ENCODE data around the gene SPRY4. TPM values are rescaled to one million over a fixed set of nuclear protein-coding genes. Genes with fewer than 3 reads are reported as not detected.

Gene SPRY4
- total RNA-seq, 1 donor from 2014 or later: 42.1 TPM

GRCh38 chr5:142319560-142320429, 5.0 kb downstream of the SPRY4 start:
- peaks cover 2% of the 10 kb centered on the region for H3K36me3 Mint-ChIP-seq (ENCODE audit: low read depth)
- no peaks in the 10 kb centered on the region for H3K9me3 Mint-ChIP-seq
- no peak for DNase-seq (ENCODE audit: low read depth, low spot score)
- H3K4me3 Mint-ChIP-seq: peak overlapping the region; percentile 83
- TF ChIP-seq, protein P1, sequence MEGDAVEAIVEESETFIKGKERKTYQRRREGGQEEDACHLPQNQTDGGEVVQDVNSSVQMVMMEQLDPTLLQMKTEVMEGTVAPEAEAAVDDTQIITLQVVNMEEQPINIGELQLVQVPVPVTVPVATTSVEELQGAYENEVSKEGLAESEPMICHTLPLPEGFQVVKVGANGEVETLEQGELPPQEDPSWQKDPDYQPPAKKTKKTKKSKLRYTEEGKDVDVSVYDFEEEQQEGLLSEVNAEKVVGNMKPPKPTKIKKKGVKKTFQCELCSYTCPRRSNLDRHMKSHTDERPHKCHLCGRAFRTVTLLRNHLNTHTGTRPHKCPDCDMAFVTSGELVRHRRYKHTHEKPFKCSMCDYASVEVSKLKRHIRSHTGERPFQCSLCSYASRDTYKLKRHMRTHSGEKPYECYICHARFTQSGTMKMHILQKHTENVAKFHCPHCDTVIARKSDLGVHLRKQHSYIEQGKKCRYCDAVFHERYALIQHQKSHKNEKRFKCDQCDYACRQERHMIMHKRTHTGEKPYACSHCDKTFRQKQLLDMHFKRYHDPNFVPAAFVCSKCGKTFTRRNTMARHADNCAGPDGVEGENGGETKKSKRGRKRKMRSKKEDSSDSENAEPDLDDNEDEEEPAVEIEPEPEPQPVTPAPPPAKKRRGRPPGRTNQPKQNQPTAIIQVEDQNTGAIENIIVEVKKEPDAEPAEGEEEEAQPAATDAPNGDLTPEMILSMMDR (conservative IDR thresholded peaks at IDR 0.05): no peak
- peak overlapping the region; percentile 70 for H3K27ac Mint-ChIP-seq (ENCODE audit: unreplicated experiment)
- peaks cover under 1% of the 10 kb centered on the region for H3K27me3 Mint-ChIP-seq (ENCODE audit: low read depth)
- H3K4me1 Mint-ChIP-seq: peaks cover 86% of the 10 kb centered on the region

DNA sequence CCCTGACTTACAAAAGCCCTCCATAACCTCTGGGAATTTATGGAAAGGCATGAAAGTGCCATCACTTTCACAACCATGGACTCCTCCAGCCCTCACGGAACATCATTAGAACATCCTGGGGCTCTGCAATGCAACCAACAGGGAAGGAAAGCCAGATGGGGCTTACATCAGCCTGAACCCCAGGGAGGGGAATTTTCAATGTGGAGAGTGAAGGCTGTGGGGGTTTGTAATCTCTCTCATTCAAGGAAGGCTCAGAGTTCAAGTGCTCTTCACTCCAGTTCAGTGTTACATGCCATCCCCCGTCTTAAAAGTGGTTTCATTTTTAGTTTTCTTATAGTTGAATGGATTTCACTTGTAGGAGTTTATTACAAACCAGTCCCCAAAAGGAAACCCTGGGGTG, 5.7 kb downstream of the SPRY4 start:
- Mint-ChIP-seq H3K36me3 (ENCODE audit: low read depth) (peaks cover 2% of the 10 kb centered on the region), H3K4me3 (peak overlapping the region; percentile 83), H3K9me3 (no peaks in the 10 kb centered on the region), H3K27me3 (ENCODE audit: low read depth) (no peaks in the 10 kb centered on the region), H3K4me1 (peaks cover 89% of the 10 kb centered on the region), H3K27ac (ENCODE audit: unreplicated experiment) (peak overlapping the region; percentile 70)
- TF ChIP-seq, protein P1 (conservative IDR thresholded peaks at IDR 0.05): no peak
- no peak for DNase-seq (ENCODE audit: low read depth, low spot score)

DNA sequence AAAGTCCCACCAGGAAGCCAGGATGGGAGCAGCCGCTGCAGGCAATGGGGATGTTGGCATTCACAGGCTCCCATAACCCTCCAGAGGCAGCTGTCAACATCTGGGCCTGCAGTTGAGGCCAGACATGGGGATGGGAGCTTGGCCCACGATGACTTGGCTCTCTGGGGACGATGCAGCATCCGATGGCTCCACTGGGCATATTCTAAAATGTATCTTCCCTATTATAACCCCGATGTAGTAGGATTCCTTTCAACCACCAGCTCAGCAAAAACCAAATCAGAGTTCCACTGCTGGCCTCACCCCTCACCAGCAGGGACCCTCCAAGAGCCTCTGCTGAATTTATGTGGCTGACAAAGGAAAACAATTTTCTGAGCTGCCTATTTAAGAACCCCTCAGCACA, 7.1 kb downstream of the SPRY4 start:
- peaks cover 7% of the 10 kb centered on the region for H3K36me3 Mint-ChIP-seq (ENCODE audit: low read depth)
- TF ChIP-seq, protein P1 (conservative IDR thresholded peaks at IDR 0.05): peak; percentile 36

GRCh38 chr5:142317173-142317572, 7.6 kb downstream of the SPRY4 start:
- Mint-ChIP-seq H3K9me3 (no peaks in the 10 kb centered on the region), H3K4me1 (peaks cover 93% of the 10 kb centered on the region), H3K36me3 (ENCODE audit: low read depth) (peaks cover 11% of the 10 kb centered on the region), H3K27me3 (ENCODE audit: low read depth) (no peaks in the 10 kb centered on the region), H3K4me3 (peak overlapping the region; percentile 76), H3K27ac (ENCODE audit: unreplicated experiment) (peak overlapping the region; percentile 10)
- TF ChIP-seq, protein P1 (conservative IDR thresholded peaks at IDR 0.05): no peak
- DNase-seq (ENCODE audit: low read depth, low spot score): no peak

More for the DNA sequence above, 7.1 kb downstream of the SPRY4 start:
- Mint-ChIP-seq H3K27ac (ENCODE audit: unreplicated experiment) (peak overlapping the region; percentile 84), H3K27me3 (ENCODE audit: low read depth) (no peaks in the 10 kb centered on the region), H3K4me1 (peaks cover 91% of the 10 kb centered on the region), H3K4me3 (peak overlapping the region; percentile 76), H3K9me3 (no peaks in the 10 kb centered on the region)
- DNase-seq (ENCODE audit: low read depth, low spot score): no peak

GRCh38 chr5:142316681-142317080, 8.1 kb downstream of the SPRY4 start:
- H3K36me3 Mint-ChIP-seq (ENCODE audit: low read depth): peaks cover 11% of the 10 kb centered on the region
- H3K4me1 Mint-ChIP-seq: peaks cover 94% of the 10 kb centered on the region
- H3K9me3 Mint-ChIP-seq: no peaks in the 10 kb centered on the region
- H3K27me3 Mint-ChIP-seq (ENCODE audit: low read depth): no peaks in the 10 kb centered on the region
- H3K27ac Mint-ChIP-seq (ENCODE audit: unreplicated experiment): no peak overlapping the region
- H3K4me3 Mint-ChIP-seq: peak overlapping the region; percentile 76
- TF ChIP-seq, protein P1 (conservative IDR thresholded peaks at IDR 0.05): no peak
- DNase-seq (ENCODE audit: low read depth, low spot score): no peak
